GM23248 (cell line): ENCODE data around the gene ZNF638. TPM values are rescaled to one million over a fixed set of nuclear protein-coding genes. Genes with fewer than 3 reads are reported as not detected.

Experiments
- DNase-seq: peaks from one replicate; pipeline ENCODE4 v3.0.0-alpha.2; 2015
- H2AFZ ChIP-seq: fragments of 200-600 bp; sonication (generic); 2 replicates; pipeline ENCODE4 v1.6.1; 2016; ENCODE audit warnings: antibody characterized with exemption
- H3F3A ChIP-seq: fragments of 200-600 bp; sonication (generic); 2 replicates; pipeline ENCODE4 v1.6.1; 2016; ENCODE audit warnings: mild to moderate bottlenecking, antibody characterized with exemption, mixed run types; ENCODE audit not compliant: insufficient read depth
- H3K27ac ChIP-seq: fragments of 200-600 bp; sonication (generic); 2 replicates; pipeline ENCODE4 v1.5.1; 2016; ENCODE audit warnings: mild to moderate bottlenecking
- H3K27me3 ChIP-seq: fragments of 200-600 bp; sonication (generic); replicated peaks from 2 replicates; pipeline ENCODE4 v1.6.1; 2016; ENCODE audit warnings: mild to moderate bottlenecking; ENCODE audit not compliant: insufficient read depth
- H3K36me3 ChIP-seq: fragments of 200-600 bp; sonication (generic); 2 replicates; pipeline ENCODE4 v1.6.1; 2016; ENCODE audit warnings: low read depth, mild to moderate bottlenecking
- H3K4me1 ChIP-seq: fragments of 200-600 bp; sonication (generic); 2 replicates; pipeline ENCODE4 v1.6.1; 2016; ENCODE audit warnings: mild to moderate bottlenecking; ENCODE audit not compliant: insufficient read depth
- H3K4me2 ChIP-seq: fragments of 200-600 bp; sonication (generic); one replicate; pipeline ENCODE4 v1.6.1; 2016; ENCODE audit warnings: mild to moderate bottlenecking; ENCODE audit not compliant: unreplicated experiment
- H3K4me3 ChIP-seq: fragments of 200-600 bp; sonication (generic); 2 replicates; pipeline ENCODE4 v1.5.1; 2016; ENCODE audit warnings: mild to moderate bottlenecking
- H3K79me2 ChIP-seq: fragments of 200-600 bp; sonication (generic); 2 replicates; pipeline ENCODE4 v1.6.1; 2016; ENCODE audit warnings: mild to moderate bottlenecking; ENCODE audit not compliant: insufficient read depth
- H3K9ac ChIP-seq: fragments of 200-600 bp; sonication (generic); 2 replicates; pipeline ENCODE4 v1.6.1; 2016; ENCODE audit warnings: mild to moderate bottlenecking
- H3K9me2 ChIP-seq: fragments of 200-600 bp; sonication (generic); 2 replicates; pipeline ENCODE4 v1.6.1; 2016; ENCODE audit warnings: mixed run types, mild to moderate bottlenecking, moderate library complexity; ENCODE audit not compliant: insufficient read depth
- H3K9me3 ChIP-seq: fragments of 200-600 bp; sonication (generic); one replicate; pipeline ENCODE4 v1.6.1; 2017; ENCODE audit warnings: low read depth
- H4K20me1 ChIP-seq: fragments of 200-600 bp; sonication (generic); 2 replicates; pipeline ENCODE4 v1.6.0; 2016; ENCODE audit not compliant: insufficient read depth
- EZH2 ChIP-seq: fragments of 200-600 bp; sonication (generic); IDR thresholded peaks from 2 replicates; pipeline ENCODE4 v1.6.1; 2018; ENCODE audit warnings: antibody characterized with exemption, mild to moderate bottlenecking; ENCODE audit not compliant: insufficient read depth, poor library complexity, severe bottlenecking
- EZH2phosphoT487 ChIP-seq: fragments of 200-600 bp; sonication (generic); IDR thresholded peaks from 2 replicates; pipeline ENCODE4 v1.6.1; 2018; ENCODE audit warnings: antibody characterized with exemption, moderate library complexity, mild to moderate bottlenecking, low read depth; ENCODE audit not compliant: insufficient read depth
- WGBS, 2 experiments: methylation state at CpG; one replicate each; pipeline ENCODE4 v1.1.6; 2015 to 2017; ENCODE audit warnings: low lambda C conversion rate in 2 of 2, low coverage in 1 of 2; ENCODE audit errors: missing lambda C conversion rate in 2 of 2; 5-methylcytosine and 5-hydroxymethylcytosine counted together
- in situ Hi-C: fragments of 300-500 bp; cut with MboI; formaldehyde crosslinking; loops from 2 replicates; pipeline ENCODE4 v1.15.0; 2020
- polyA plus RNA-seq: library from polyadenylated mRNA; unstranded; fragments of >200 nt; fragmentation: Nextera tagmentation; extraction: Ambion mirVana; gene quantifications from 2 replicates; pipeline ENCODE4 v1.2.1, GENCODE V29; 2016
- total RNA-seq: library from RNA; depleted of rRNA; stranded (reverse); fragments of >200 nt; shearing (Covaris generic); gene quantifications from 2 replicates; pipeline ENCODE4 v1.2.3, GENCODE V29; 2014

ZNF638 gene
- total and polyA plus RNA-seq, 2 experiments from 2014 or later, result 44.0 to 83.0 TPM

- peaks cover 18% of the 10 kb centered on the region for H3K4me1 ChIP-seq
- H3K36me3 ChIP-seq, result peaks cover 59% of the 10 kb centered on the region
- TF ChIP-seq EZH2 (no peak), EZH2phosphoT487 (no peak)
- H3K9me3 ChIP-seq, result no peaks in the 10 kb centered on the region
- peak; percentile 77 for DNase-seq
- H3F3A ChIP-seq, result peaks cover 10% of the 10 kb centered on the region
- H4K20me1 ChIP-seq, result no peaks in the 10 kb centered on the region
- peaks cover 24% of the 10 kb centered on the region for H3K79me2 ChIP-seq
- H3K9ac ChIP-seq, result no peak overlapping the region
- 0% methylated on average over 1 of the region's 1 CpG for WGBS, 2 experiments
- H3K4me3 ChIP-seq, result no peak overlapping the region
- H3K27me3 ChIP-seq, result no peaks in the 10 kb centered on the region
- H3K27ac ChIP-seq, result peak overlapping the region; percentile 19
- H3K9me2 ChIP-seq, result no peaks in the 10 kb centered on the region
- no peak overlapping the region for H3K4me2 ChIP-seq
- in situ Hi-C loops, result no loop called here
- H2AFZ ChIP-seq, result no peak overlapping the region
Observed at GRCh38 chr2:71385012-71385411, 53.4 kb downstream of the ZNF638 start.

- no peak overlapping the region for H3K27ac ChIP-seq
- WGBS, 2 experiments, result 97 to 99% methylated on average over 16 of the region's 16 CpGs
- peaks cover 10% of the 10 kb centered on the region for H3F3A ChIP-seq
- H3K4me2 ChIP-seq, result no peak overlapping the region
- no peak overlapping the region for H3K9ac ChIP-seq
- peaks cover 8% of the 10 kb centered on the region; the same call in 1 of the 2 replicates for H3K4me1 ChIP-seq
- H3K79me2 ChIP-seq, result peaks cover 4% of the 10 kb centered on the region; the same call in 1 of the 2 replicates
- H3K36me3 ChIP-seq, result peaks cover 36% of the 10 kb centered on the region
- H3K27me3 ChIP-seq, result no peaks in the 10 kb centered on the region
- H2AFZ ChIP-seq, result no peak overlapping the region
- H3K4me3 ChIP-seq, result no peak overlapping the region
- H3K9me2 ChIP-seq, result no peaks in the 10 kb centered on the region
- H4K20me1 ChIP-seq, result no peaks in the 10 kb centered on the region
- DNase-seq, result no peak
- in situ Hi-C loops, result no loop called here
- TF ChIP-seq EZH2 (no peak), EZH2phosphoT487 (no peak)
- no peaks in the 10 kb centered on the region for H3K9me3 ChIP-seq
Observed at GRCh38 chr2:71388214-71388613, 56.6 kb downstream of the ZNF638 start.

GRCh38 chr2:71389384-71390072 is 57.9 kb downstream of the ZNF638 start:
- Histone ChIP-seq H3F3A (peaks cover 4% of the 10 kb centered on the region; the same call in 1 of the 2 replicates), H3K9ac (no peak overlapping the region), H4K20me1 (no peaks in the 10 kb centered on the region), H3K27ac (no peak overlapping the region), H3K36me3 (peaks cover 42% of the 10 kb centered on the region), H3K27me3 (no peaks in the 10 kb centered on the region), H3K4me3 (no peak overlapping the region), H3K9me2 (no peaks in the 10 kb centered on the region), H3K9me3 (no peaks in the 10 kb centered on the region), H3K79me2 (no peaks in the 10 kb centered on the region), H3K4me2 (no peak overlapping the region), H2AFZ (no peak overlapping the region), H3K4me1 (peaks cover 8% of the 10 kb centered on the region; the same call in 1 of the 2 replicates)
- WGBS, 2 experiments, result 97 to 98% methylated on average over 12 of the region's 12 CpGs
- in situ Hi-C loops, result no loop called here
- DNase-seq, result no peak
- no peak for TF ChIP-seq EZH2phosphoT487
- TF ChIP-seq EZH2, result no peak

- no peaks in the 10 kb centered on the region for H3K9me3 ChIP-seq
- no peaks in the 10 kb centered on the region for H4K20me1 ChIP-seq
- H3F3A ChIP-seq, result no peaks in the 10 kb centered on the region
- no peak overlapping the region for H2AFZ ChIP-seq
- H3K4me1 ChIP-seq, result no peaks in the 10 kb centered on the region
- no peaks in the 10 kb centered on the region for H3K27me3 ChIP-seq
- TF ChIP-seq EZH2, result no peak
- TF ChIP-seq EZH2phosphoT487, result no peak
- peaks cover 42% of the 10 kb centered on the region; the same call in 1 of the 2 replicates for H3K36me3 ChIP-seq
- H3K79me2 ChIP-seq, result no peaks in the 10 kb centered on the region; the same call in 1 of the 2 replicates
- no peak overlapping the region for H3K4me3 ChIP-seq
- H3K9me2 ChIP-seq, result no peaks in the 10 kb centered on the region
- no peak overlapping the region for H3K4me2 ChIP-seq
- no peak overlapping the region for H3K9ac ChIP-seq
- DNase-seq, result no peak
- no peak overlapping the region for H3K27ac ChIP-seq
- WGBS, 2 experiments, result 96 to 98% methylated on average over 8 of the region's 8 CpGs
- in situ Hi-C loops, result no loop called here
Observed at GRCh38 chr2:71393216-71393615, 61.6 kb downstream of the ZNF638 start.
